GM13976 (cell line): ENCODE data around the gene OBP2B.

Experiments
- DNase-seq: peaks from one replicate; pipeline ENCODE4 v3.0.0; 2012; ENCODE audit warnings: low spot score
- in situ Hi-C: fragments of 300-500 bp; cut with MboI; formaldehyde crosslinking; loops from one replicate; pipeline ENCODE4 v1.12.0; 2022; ENCODE audit warnings: low sequenced_read_pairs, mixed read lengths, inconsistent platforms; ENCODE audit not compliant: unreplicated experiment
- TF ChIP-seq, protein P1 (sequence below): IDR thresholded peaks from 2 replicates; pipeline ENCODE4 v1.5.1; 2012; ENCODE audit warnings: borderline replicate concordance, mild to moderate bottlenecking; ENCODE audit not compliant: insufficient read depth; ENCODE audit errors: extremely low read depth, missing control alignments, control extremely low read depth

The OBP2B gene

DNA sequence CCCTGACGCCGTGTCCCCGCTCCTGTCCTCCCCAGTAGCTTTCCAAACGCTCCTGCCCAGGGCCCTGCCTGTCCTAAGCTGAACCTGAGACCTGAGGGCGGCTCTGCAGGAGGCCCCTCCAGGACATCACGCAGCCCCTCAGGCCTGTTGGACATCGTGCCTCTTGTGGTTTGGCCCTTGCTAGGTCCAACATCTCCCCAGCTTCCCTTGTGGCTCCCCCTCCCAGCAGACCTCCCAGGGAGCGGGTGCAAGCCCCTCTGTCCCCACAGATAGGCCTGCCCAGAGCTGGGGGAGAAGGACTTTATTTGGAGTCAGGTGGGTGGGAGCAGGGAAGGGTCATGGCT, 4.1 kb downstream of the OBP2B start:
- DNase-seq, result no peak
- TF ChIP-seq, protein P1, sequence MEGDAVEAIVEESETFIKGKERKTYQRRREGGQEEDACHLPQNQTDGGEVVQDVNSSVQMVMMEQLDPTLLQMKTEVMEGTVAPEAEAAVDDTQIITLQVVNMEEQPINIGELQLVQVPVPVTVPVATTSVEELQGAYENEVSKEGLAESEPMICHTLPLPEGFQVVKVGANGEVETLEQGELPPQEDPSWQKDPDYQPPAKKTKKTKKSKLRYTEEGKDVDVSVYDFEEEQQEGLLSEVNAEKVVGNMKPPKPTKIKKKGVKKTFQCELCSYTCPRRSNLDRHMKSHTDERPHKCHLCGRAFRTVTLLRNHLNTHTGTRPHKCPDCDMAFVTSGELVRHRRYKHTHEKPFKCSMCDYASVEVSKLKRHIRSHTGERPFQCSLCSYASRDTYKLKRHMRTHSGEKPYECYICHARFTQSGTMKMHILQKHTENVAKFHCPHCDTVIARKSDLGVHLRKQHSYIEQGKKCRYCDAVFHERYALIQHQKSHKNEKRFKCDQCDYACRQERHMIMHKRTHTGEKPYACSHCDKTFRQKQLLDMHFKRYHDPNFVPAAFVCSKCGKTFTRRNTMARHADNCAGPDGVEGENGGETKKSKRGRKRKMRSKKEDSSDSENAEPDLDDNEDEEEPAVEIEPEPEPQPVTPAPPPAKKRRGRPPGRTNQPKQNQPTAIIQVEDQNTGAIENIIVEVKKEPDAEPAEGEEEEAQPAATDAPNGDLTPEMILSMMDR, result no peak
- in situ Hi-C loops, result no loop called here

DNA sequence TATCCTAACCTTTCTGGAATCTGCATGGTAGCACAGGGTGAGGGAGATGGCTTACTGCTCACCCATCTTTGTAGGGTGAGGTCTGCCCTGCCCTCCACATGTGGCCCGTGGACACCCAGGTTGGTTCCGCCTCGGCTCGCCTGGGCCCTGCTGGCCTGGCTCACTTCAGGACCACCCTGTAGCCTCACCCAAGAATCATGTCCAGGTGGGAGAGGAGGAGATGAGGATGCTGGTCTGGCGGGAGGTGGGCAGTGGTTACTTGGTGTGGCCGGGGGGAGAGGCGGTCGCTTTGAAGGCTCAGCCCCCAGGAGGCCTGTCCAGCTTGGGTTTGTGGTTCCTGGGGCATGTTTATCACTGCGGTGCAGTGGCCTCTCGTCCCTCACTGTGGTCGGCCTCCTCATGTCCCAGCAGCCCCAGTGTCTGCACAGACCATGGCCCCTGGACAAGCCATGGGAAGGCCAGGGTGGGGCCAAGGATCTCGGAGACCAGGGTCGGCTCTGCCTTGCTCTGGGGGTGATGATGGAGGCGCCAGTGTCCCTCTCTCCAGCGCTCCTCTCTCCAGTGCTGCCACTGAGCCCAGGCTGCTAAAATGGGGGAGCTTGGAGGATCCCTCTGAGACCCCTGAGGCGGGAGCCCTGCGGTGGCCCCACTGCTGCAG, 4.6 kb downstream of the OBP2B start:
- DNase-seq, result no peak
- in situ Hi-C loops, result no loop called here
- TF ChIP-seq, protein P1, result no peak

DNA sequence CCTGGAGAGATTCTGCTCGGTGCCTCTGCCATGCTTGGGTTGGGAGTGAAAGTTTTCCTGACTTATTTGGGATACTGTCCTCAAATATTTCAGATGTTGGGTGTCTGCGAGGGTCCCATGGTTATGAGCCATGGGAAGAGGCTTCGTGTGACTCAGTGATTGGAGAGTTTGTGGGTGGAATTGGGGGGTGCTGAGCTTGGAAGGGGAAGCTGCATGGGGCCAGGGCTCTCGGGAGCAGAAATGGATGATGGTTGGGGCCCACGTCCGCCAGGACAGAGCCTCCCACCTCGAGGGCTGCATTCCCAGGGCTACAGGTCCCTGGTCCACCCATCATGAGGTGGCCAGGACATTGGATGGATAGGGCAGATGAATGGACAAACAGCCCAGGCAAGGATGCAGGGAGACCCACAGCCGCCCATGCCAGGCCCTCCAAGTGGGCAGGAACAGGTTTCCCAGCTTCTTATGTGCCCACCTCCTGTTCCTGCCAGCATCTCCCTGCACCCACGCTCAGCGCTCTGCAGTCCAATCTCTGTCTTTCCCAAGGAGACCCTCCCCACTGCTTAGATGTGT, 5.5 kb downstream of the OBP2B start:
- DNase-seq, result no peak
- in situ Hi-C loops, result no loop called here
- TF ChIP-seq, protein P1, result no peak

DNA sequence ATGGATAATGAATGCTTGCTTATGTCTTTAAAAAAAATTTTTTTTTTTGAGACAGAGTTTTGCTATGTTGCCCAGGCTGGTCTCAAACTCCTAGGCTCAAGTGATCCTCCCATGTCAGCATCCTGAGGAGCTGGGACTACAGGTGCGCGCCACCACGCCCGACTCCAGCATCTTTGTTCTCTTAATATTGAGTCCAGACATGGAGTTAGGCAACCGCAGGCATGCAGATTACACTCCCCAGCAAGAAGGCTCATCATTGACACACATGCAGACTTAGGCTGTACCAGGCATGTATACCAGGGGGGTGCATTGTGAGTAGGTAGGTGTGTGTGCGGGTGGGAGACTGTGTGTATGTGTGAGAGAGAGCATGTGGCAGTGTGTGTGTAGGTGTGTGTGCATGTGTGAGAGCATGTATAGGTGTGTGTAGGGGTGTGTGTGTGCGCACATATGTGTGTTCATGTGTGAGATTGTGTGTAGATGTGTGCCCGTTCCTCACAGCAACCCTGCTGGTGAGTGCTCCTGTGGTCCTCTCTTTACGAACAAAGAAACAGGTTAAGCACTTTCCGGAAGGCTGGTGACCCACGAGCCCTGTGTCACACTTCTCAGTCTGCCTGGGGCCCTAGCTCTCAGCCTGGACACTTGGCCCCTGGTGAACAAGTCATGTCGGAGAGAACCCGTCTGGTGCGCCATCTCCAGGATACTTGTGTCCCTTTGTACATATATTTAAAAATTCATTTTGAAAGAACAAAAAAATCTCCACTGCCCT, 6.2 kb downstream of the OBP2B start:
- in situ Hi-C loops, result no loop called here
- DNase-seq, result no peak
- TF ChIP-seq, protein P1, result no peak

DNA sequence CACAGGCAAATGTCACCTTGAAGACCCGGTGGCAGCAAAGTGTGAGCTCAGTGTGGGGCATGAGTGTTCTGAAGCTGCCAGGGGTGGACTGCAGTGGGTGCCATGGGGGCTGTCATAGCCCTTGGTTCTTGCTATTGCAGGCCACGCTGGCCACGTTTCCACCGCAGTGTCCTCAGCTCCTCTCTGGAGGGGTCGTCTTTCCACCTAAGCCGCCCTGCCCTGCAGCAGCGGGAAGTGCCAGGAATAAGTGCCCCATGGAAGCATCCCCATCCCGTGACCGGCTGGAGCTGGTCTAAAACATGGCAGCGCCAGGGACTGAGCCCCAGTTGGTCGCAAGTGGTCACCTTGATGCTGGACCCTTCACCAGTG, 6.9 kb downstream of the OBP2B start:
- DNase-seq, result no peak
- in situ Hi-C loops, result no loop called here
- TF ChIP-seq, protein P1, result no peak

DNA sequence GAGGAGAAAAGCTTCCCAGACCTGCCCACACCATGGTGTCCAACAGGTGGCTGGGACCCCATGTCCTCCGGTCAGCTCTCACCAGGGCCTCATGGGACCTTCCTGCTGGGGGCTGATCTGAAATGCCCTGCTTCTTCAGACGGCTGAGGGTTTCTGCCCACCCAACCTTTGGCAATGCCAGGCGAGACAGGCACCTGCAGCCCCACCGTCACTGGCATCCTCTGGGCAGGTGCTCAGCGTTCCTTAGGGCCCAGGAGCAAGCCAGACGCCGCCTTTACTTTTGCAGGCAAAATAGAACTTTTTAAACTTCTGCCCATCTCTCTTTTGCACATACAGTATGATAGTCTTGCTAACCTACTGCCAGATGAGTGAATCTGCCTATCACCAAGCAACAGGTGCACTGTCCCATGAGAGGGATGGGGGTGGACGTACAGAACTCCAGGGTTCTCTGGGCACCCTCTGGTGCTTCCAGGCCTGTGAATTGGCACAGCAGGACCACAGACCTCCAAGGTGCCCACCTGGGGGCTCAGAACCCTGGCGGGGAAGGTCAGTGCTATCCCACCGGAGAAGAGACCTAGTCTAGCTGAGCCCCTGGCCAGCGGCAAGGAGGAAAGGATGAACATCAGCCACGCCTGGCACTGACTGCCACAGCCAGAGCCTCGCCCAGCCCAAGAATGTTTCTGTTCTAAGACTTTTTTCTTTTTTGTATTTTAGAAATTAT, 7.5 kb downstream of the OBP2B start:
- DNase-seq, result no peak
- TF ChIP-seq, protein P1, result no peak
- in situ Hi-C loops, result no loop called here
